NCI-H1417 (cell line): ENCODE measurements around the gene FYN.

Source experiments
- DNase-seq, 3 experiments: peaks; one replicate each; lab custom pipeline; 2025; lab: John Stamatoyannopoulos, UW

Gene FYN

GRCh38 chr6:111831408-111831807, 41.8 kb downstream of the FYN start:
- no peak for DNase-seq

- DNase-seq = no peak
These were observed 43.3 kb downstream of the FYN start for GRCh38 chr6:111829998-111830397.

- no peak for DNase-seq
These were observed 43.7 kb downstream of the FYN start for GRCh38 chr6:111829581-111829980.

DNA sequence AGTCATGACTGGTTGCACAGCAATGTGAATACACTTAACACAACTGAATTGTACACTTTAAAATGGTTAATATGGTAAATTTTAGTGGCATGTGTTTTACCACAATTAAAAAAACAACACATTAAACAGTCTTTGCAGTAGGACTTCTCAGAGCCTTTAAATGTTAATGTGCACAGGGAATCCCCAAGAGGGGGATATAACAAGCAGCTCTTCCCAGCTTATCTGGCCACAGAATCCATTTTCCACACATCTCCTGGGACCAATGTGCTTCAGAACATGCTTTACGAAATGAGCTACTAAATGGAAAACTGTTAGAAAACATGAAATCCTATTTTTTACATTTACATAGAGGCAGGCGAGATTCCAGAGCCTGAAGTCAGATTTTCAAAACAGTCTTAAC, 44.4 kb downstream of the FYN start:
- no peak for DNase-seq

GRCh38 chr6:111825439-111826086, 47.7 kb downstream of the FYN start:
- DNase-seq = no peak

GRCh38 chr6:111824608-111825337, 48.5 kb downstream of the FYN start:
- no peak for DNase-seq

DNA sequence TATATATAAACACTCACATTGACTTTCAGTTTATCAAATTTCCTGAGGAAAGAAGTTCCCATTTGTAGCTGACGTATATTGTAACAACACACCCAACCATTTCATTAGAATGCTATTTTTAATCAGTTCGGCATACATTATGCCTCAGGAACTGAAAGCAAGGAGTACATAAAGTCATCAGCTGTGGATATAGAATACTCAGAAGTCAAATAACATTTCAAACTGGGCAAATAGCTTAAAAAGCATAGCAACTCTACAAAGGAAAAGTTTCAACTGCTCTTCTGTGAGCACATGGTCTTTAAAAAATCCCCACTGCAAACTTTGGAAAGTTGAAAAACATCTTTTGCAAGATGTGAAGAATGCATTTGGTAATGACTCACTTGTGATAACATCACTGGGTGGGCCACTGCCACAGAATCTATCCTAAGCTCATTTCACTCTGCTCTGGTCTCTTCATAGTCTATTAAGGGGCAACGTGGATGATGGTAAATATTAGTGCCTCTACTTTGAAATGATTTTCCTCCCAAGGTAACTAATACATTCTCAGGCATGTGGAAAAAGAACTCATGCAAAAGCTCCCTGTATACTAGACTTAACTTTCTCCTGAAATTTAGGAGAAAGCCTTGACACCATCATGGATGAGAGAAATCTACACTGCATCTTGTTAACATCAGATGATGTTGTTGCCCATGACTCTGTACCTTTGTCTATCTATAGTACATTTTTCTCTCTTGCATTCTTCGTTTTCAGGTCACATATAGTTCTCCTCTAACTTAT, 49.2 kb downstream of the FYN start:
- no peak for DNase-seq

DNA sequence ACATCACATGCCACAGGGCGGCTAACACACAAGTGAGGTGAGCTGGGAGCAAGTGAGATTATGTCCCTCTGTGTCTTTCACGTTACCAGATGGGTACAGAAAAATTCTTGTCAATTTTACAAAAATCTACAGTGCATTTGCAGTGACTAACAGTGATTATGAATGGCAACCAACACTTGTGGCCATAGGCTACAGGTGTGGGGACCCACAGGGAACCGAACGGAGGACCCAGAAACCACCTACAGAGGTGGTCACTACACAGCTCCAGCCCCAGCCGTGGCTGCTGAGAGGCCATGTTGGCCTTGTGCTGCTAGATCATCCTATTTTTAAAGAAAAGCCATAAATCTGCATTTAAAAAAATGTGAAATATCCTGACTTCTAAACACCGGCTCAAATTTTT, 50.2 kb downstream of the FYN start:
- DNase-seq = no peak

GRCh38 chr6:111819458-111819857, 53.8 kb downstream of the FYN start:
- DNase-seq = no peak

DNA sequence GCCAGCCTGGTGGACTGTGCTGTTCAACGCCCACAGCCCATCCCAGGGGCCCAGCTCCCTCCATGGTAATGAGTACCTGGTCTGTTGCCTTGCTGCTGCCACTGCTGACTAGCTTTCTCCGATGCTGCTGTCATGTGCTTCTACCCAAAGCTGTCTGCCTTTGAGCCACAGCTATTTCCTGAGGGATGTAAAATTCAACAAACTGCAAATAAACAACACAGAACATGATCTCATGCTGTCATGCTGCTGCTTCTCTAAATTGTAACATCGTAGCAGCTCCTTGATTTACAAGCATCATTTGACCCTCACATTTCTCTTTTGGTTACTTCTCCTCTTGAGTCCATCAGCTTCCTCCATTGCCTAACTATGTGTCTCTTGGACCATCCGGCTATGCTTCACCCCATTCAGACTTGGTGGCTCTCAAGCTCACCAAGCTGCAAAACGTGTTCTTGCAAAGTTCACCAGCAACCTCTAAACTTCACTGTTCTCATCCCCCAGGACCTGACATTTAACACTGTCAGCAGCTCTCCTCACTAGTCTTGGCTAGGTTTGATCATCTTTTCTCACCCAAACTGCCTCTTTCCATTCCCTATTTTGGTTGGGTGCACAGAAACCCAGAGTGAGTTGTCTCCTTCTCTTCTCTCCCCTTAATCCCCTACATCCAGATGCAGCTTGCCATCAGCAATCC, 54.6 kb downstream of the FYN start:
- no peak for DNase-seq

- peak in 1 of 3 experiments; percentile 5 for DNase-seq
These were observed 55.7 kb downstream of the FYN start for GRCh38 chr6:111817451-111818120.

GRCh38 chr6:111813677-111814310, 59.5 kb downstream of the FYN start:
- no peak for DNase-seq

GRCh38 chr6:111813237-111813636, 60.0 kb downstream of the FYN start:
- no peak for DNase-seq

DNA sequence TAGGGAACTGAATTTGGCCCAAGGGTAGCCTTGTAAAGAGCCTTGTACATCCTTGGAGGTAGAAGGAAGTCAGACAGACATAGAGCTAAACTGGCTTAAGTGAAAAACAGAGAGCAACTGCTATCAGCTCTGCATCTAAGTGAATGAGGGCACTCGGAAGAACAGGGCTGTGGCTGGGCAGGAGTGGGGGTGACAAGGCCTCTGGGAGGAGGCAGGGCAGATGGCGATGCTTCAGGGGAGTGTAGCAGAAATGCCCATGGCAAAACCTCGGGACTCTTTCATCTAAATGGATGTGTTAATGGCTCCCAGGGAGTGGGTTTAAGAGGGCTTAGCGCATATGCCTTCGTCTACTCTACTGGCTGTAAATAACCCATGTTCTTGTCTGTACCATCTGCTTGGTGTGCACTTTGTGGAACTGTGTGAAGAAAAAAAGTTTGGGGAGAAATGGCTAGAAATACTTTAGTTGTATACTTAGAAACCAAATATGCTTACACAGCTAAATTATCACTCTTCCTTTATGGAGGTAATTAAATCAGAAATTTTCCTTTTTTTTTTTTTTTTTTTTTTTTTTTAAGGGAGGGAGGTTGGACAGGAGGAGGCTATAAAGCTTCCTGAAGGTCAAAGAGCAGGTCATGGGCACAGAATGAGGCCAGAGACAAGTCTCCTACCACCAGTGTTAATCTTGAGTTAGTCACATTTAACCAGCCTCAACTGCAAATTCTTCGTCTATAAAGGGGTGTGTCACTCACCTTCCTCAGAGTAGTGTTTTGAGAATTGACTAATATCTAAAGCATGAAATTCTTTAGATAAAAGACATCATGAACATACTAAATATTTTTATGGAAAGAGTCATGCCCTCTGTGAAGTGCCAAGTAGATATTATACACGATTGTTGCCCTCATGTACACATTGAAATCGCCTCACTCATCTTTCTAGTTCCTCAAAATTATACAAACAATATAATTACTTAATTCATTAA, 60.9 kb downstream of the FYN start:
- DNase-seq = peak in 1 of 3 experiments; percentile 22

DNA sequence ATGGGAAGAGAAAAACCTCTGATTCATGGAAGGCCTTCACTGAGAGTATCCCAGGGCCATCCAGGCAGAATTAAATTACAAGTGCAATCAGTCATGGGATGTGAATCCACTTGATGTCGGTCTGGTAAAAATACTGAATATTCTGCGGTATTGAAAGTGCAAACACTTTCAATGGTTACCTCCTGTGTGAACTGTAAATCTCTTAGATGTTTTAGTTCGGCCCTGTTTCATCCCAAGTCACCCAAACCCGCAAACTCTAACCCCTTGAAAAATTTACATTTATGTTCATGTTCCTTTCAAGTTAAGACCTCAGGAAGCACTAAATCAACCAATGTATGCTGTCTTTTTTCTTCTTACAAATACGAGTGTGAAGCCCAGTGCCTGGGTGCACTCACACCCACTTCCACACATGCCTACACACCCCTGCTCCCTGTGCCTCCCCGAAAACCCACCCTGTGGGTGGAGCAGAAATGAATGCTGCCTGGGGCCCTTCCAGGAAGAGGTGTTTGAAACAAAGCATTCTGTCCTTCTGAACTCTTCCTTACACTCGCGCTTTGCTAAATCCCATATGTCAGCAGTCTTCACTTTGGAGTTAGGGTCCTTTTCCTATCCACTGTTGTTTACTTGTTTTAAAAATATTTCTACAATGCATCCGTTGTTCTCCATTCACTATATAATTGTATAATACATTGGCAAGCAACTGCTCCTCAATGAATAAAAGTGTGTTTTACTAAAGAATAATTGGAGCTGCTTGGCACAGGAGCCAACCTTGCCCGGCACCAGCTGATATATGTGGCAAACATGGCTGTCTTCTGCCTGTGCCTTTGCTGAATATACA, 62.7 kb downstream of the FYN start:
- DNase-seq = peak in 1 of 3 experiments; percentile 56

GRCh38 chr6:111809766-111810165, 63.5 kb downstream of the FYN start:
- no peak for DNase-seq

- DNase-seq = no peak
These were observed 64.0 kb downstream of the FYN start for GRCh38 chr6:111809264-111809663.

DNA sequence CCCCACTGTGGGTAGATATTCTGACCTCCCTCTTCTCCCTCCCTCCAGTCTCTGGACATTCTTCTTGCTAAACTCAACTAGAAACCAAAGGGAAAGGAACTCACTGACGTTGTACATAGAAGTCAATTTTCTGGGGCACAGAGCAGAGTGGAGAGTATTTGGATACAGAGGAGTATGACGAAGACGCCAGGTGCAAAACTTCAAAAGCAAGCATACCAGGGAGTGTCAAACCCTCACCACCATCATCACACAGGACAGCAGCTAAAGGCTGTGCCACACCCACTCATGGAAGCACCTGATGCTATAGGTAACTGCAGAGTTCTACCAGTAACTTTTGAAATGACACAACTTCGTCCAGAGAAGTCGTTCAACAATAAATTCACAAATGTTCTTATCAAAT, 64.8 kb downstream of the FYN start:
- DNase-seq = no peak
